ENCODE data around the gene ZNF695. TPM values are rescaled to one million over a fixed set of nuclear protein-coding genes. Genes with fewer than 3 reads are reported as not detected.

Gene ZNF695
- total and polyA plus RNA-seq, 9 of the 15 experiments (the other 6 are each of a cell fraction or from before 2014, with no cell fraction given): 8.7 to 15.2 (median 10.9) TPM

DNA sequence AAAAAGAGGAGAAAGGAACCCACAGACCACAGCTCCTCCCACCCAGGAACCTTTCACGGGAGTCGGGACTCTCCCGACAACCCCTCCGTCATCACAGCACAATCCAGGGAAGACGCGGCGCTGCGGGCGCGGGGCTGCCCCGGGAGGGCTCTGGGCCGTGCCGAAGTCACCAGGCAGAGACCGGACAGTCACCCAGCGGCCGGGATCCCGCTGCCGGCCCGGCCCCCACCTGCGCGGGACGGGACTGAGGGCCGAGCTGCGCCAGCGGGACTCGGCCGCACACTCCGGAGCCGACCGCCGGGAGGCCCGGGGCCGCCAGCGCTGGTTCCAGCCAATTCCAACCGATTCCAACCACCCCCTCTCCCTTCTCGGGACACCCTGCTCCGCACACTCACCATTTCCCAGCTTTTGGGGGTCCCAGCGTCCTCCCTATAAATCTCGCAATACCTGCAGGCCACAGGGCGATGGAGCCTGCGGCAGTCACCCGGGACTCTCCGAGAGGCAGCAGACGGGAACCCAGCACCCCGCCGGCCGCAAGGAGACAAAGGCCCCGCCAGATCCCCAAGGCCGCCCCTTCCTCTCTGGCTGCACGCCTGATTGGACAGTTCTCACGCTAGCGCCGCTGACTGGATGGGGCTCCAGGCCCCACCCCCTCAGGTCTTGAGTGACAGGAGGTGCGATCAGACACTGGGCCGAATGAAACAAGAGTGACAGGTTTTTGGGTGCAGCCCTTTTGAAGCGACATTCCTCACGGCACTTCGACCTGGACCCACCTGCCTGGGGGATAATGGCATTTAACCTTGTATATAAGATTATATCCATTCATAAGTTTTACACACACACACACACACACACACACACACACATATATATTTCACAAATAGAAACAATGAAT is at the start of gene ZNF695 (continued):
- TF ChIP-seq RBM15 (IDR thresholded peaks at IDR 0.05; ENCODE audit: insufficient read depth, low read length): no peak
- no peak for TF ChIP-seq DPF2 (IDR thresholded peaks at IDR 0.05)
- TF ChIP-seq ZFP30 (CRISPR knock-in tag; IDR thresholded peaks at IDR 0.05; ENCODE audit: borderline replicate concordance): no peak
- no peak for TF ChIP-seq CBX2 (IDR thresholded peaks at IDR 0.05; ENCODE audit: insufficient read depth, low read length, poor library complexity, severe bottlenecking)
- no peak for TF ChIP-seq PHB (CRISPR knock-in tag; IDR thresholded peaks at IDR 0.05)
- no peak for TF ChIP-seq HIVEP1 (CRISPR knock-in tag; IDR thresholded peaks at IDR 0.05)
- TF ChIP-seq MIER1 (IDR thresholded peaks at IDR 0.05; ENCODE audit: low read depth): no peak
- TF ChIP-seq CBFB (CRISPR knock-in tag; IDR thresholded peaks at IDR 0.05): no peak
- TF ChIP-seq, protein P1, sequence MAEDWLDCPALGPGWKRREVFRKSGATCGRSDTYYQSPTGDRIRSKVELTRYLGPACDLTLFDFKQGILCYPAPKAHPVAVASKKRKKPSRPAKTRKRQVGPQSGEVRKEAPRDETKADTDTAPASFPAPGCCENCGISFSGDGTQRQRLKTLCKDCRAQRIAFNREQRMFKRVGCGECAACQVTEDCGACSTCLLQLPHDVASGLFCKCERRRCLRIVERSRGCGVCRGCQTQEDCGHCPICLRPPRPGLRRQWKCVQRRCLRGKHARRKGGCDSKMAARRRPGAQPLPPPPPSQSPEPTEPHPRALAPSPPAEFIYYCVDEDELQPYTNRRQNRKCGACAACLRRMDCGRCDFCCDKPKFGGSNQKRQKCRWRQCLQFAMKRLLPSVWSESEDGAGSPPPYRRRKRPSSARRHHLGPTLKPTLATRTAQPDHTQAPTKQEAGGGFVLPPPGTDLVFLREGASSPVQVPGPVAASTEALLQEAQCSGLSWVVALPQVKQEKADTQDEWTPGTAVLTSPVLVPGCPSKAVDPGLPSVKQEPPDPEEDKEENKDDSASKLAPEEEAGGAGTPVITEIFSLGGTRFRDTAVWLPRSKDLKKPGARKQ (CRISPR knock-in tag; IDR thresholded peaks at IDR 0.05): no peak; the same call in 1 of the 2 replicates
- TF ChIP-seq, protein P2, sequence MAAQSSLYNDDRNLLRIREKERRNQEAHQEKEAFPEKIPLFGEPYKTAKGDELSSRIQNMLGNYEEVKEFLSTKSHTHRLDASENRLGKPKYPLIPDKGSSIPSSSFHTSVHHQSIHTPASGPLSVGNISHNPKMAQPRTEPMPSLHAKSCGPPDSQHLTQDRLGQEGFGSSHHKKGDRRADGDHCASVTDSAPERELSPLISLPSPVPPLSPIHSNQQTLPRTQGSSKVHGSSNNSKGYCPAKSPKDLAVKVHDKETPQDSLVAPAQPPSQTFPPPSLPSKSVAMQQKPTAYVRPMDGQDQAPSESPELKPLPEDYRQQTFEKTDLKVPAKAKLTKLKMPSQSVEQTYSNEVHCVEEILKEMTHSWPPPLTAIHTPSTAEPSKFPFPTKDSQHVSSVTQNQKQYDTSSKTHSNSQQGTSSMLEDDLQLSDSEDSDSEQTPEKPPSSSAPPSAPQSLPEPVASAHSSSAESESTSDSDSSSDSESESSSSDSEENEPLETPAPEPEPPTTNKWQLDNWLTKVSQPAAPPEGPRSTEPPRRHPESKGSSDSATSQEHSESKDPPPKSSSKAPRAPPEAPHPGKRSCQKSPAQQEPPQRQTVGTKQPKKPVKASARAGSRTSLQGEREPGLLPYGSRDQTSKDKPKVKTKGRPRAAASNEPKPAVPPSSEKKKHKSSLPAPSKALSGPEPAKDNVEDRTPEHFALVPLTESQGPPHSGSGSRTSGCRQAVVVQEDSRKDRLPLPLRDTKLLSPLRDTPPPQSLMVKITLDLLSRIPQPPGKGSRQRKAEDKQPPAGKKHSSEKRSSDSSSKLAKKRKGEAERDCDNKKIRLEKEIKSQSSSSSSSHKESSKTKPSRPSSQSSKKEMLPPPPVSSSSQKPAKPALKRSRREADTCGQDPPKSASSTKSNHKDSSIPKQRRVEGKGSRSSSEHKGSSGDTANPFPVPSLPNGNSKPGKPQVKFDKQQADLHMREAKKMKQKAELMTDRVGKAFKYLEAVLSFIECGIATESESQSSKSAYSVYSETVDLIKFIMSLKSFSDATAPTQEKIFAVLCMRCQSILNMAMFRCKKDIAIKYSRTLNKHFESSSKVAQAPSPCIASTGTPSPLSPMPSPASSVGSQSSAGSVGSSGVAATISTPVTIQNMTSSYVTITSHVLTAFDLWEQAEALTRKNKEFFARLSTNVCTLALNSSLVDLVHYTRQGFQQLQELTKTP (IDR thresholded peaks at IDR 0.05; ENCODE audit: low read depth in 1 of 2, partially characterized antibody in 2 of 2): no peak
- no peak for TF ChIP-seq HCFC1 (IDR thresholded peaks at IDR 0.05; ENCODE audit: low read depth, low read length)
- no peak for TF ChIP-seq KHSRP (IDR thresholded peaks at IDR 0.05)
- no peak for TF ChIP-seq ZNF408 (CRISPR knock-in tag; IDR thresholded peaks at IDR 0.05; ENCODE audit: low read depth)
- no peak for TF ChIP-seq NCOA4 (IDR thresholded peaks at IDR 0.05; ENCODE audit: partially characterized antibody)
- TF ChIP-seq GTF2F1 (IDR thresholded peaks at IDR 0.05; ENCODE audit: low read depth, low read length): no peak
- no peak for TF ChIP-seq BRF1 (IDR thresholded peaks at IDR 0.05; ENCODE audit: borderline replicate concordance, extremely low read depth, insufficient read length)
- no peak for TF ChIP-seq OTX1 (CRISPR knock-in tag; IDR thresholded peaks at IDR 0.05)
- TF ChIP-seq NCOA2 (IDR thresholded peaks at IDR 0.05; ENCODE audit: partially characterized antibody in 2 of 2): no peak
- 0 out of 3 replicates have a peak, but pooled peaks of 1 of the 2 experiments have one; percentile 46 for TF ChIP-seq CBX3 (IDR thresholded peaks at IDR 0.05; ENCODE audit: borderline replicate concordance in 1 of 2, low read length in 2 of 2)
- TF ChIP-seq CXXC5 (CRISPR knock-in tag; IDR thresholded peaks at IDR 0.05): peak; percentile 48; the same call in 1 of the 2 replicates
- TF ChIP-seq ZNF146 (CRISPR knock-in tag; IDR thresholded peaks at IDR 0.05; ENCODE audit: unreplicated experiment): no peak
- no peak for TF ChIP-seq ZFPM2 (CRISPR knock-in tag; IDR thresholded peaks at IDR 0.05)

Data from K562 (cell line).